Esophagus muscularis mucosa (tissue), 4 donors: ENCODE measurements around the gene CEP164. TPM values are rescaled to one million over a fixed set of nuclear protein-coding genes. Genes with fewer than 3 reads are reported as not detected.

Experiments
- DNase-seq: peaks from one replicate; pipeline ENCODE4 v3.0.0-alpha.2; 2017; ENCODE audit errors: extremely low spot score
- H3K27ac ChIP-seq, 4 donors: fragments of 200-600 bp; sonication (generic); replicated peaks in 1 of 4; 1 replicate in 3 of 4; 2 replicates in 1 of 4; pipeline ENCODE4 v1.5.1; 2016 to 2019; ENCODE audit warnings: mild to moderate bottlenecking in 1 of 4
- H3K27me3 ChIP-seq, 4 donors: fragments of 200-600 bp; sonication (generic); one replicate each; pipeline versions ENCODE4 v1.5.1 to v1.6.0; 2016 to 2019
- H3K36me3 ChIP-seq, 4 donors: fragments of 200-600 bp; sonication (generic); one replicate each; pipeline ENCODE4 v1.5.1; 2016 to 2019
- H3K4me1 ChIP-seq, 4 donors: fragments of 200-600 bp; sonication (generic); one replicate each; pipeline ENCODE4 v1.5.1; 2016 to 2019
- H3K4me3 ChIP-seq, 4 donors: fragments of 200-600 bp; sonication (generic); 1 replicate in 2 of 4; 2 replicates in 2 of 4; pipeline ENCODE4 v1.5.1; 2016 to 2019; ENCODE audit warnings: mild to moderate bottlenecking in 4 of 4, moderate library complexity in 1 of 4
- H3K9me3 ChIP-seq, 4 donors: fragments of 200-600 bp; sonication (generic); 1 replicate in 3 of 4; 2 replicates in 1 of 4; pipeline ENCODE4 v1.5.1; 2016 to 2019
- EP300 ChIP-seq: sonication (generic); formaldehyde crosslinking; IDR thresholded peaks from one replicate; pipeline ENCODE4 v1.6.1; 2017; ENCODE audit warnings: antibody characterized with exemption
- POLR2A ChIP-seq: fragments of 450-650 bp; IDR thresholded peaks from one replicate; pipeline ENCODE4 v1.6.1; 2017; ENCODE audit warnings: antibody characterized with exemption, moderate library complexity, mild to moderate bottlenecking, low read depth
- POLR2AphosphoS5 ChIP-seq, 2 donors: sonication (generic); formaldehyde crosslinking; IDR thresholded peaks; one replicate each; pipeline ENCODE4 v1.6.1; 2017; ENCODE audit warnings: antibody characterized with exemption in 2 of 2
- WGBS: methylation state at CpG from one replicate; pipeline ENCODE4 v1.1.5; 2018; 5-methylcytosine and 5-hydroxymethylcytosine counted together
- intact Hi-C: fragments of 100-400 bp; cut with DNase I; formaldehyde crosslinking; loops from one replicate; pipeline ENCODE4 v1.15.1; 2023
- total RNA-seq, 4 donors: library from RNA; depleted of rRNA; stranded (reverse); fragments of >200 nt; gene quantifications; one replicate each; pipeline versions ENCODE4 v1.1.0 to v1.2.1, GENCODE V29; 2016
- TF ChIP-seq, protein P1 (sequence below), 3 experiments: fragments of 200-600 bp in 2 of 3; fragments of 450-650 bp in 1 of 3; sonication (generic) in 2 of 3; IDR thresholded peaks; one replicate each; pipeline ENCODE4 v1.5.1; 2017 to 2019; ENCODE audit warnings: antibody characterized with exemption in 3 of 3, mild to moderate bottlenecking in 2 of 3, moderate library complexity in 1 of 3

Gene CEP164
- total RNA-seq, 4 donors from 2014 or later: 16.4 to 21.2 (median 18.7) TPM

DNA sequence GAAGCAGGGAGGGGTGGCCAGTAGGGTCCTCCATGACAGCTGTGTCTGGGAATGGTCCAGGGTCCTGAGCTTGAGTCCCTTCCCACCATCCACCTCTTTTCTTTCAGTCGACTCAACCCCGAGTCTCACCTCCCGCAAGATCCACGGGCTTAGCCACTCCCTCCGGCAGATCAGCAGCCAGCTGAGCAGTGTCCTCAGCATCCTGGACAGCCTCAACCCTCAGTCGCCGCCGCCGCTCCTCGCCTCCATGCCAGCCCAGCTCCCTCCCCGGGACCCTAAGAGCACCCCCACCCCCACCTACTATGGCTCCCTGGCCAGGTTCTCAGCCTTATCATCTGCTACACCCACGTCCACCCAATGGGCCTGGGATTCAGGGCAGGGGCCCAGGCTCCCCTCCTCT is 81.9 kb downstream of the CEP164 start:
- intact Hi-C loops: no loop called here
- peaks cover 43 to 87% (median 56%) of the 10 kb centered on the region in 4 donors for H3K36me3 ChIP-seq
- WGBS: 95% methylated on average over 12 of the region's 12 CpGs

DNA sequence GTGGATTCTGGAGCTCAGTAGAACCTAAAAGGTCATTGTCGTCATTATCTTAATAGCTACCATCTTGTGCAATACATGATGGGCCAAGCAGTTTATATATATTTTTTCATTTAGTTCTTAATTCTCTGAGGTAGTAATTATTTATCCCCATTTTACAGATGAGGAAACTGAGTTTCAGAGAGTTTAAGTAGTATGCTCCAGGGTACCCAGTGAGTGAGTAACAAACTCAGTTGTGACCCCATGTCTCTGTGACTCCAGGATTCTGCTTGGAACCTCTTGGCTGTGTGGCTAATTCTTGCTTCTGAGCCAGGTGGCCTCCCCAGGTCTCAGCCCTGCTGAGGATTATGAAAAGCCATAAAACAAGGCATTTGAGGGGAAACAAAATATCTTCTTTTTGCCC is 82.6 kb downstream of the CEP164 start:
- Histone ChIP-seq H3K9me3 (peaks cover 0 to 7% (median 5%) of the 10 kb centered on the region in 4 donors), H3K27ac (no peak overlapping the region), H3K36me3 (peaks cover 36 to 80% (median 49%) of the 10 kb centered on the region in 4 donors), H3K27me3 (no peaks in the 10 kb centered on the region), H3K4me1 (no peaks in the 10 kb centered on the region), H3K4me3 (no peak overlapping the region)
- intact Hi-C loops: no loop called here
- 100% methylated on average over 1 of the region's 1 CpG for WGBS
- TF ChIP-seq EP300: no peak
- TF ChIP-seq POLR2AphosphoS5 (IDR thresholded peaks at IDR 0.05): no peak
- no peak for TF ChIP-seq POLR2A
- TF ChIP-seq, protein P1, sequence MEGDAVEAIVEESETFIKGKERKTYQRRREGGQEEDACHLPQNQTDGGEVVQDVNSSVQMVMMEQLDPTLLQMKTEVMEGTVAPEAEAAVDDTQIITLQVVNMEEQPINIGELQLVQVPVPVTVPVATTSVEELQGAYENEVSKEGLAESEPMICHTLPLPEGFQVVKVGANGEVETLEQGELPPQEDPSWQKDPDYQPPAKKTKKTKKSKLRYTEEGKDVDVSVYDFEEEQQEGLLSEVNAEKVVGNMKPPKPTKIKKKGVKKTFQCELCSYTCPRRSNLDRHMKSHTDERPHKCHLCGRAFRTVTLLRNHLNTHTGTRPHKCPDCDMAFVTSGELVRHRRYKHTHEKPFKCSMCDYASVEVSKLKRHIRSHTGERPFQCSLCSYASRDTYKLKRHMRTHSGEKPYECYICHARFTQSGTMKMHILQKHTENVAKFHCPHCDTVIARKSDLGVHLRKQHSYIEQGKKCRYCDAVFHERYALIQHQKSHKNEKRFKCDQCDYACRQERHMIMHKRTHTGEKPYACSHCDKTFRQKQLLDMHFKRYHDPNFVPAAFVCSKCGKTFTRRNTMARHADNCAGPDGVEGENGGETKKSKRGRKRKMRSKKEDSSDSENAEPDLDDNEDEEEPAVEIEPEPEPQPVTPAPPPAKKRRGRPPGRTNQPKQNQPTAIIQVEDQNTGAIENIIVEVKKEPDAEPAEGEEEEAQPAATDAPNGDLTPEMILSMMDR (IDR thresholded peaks at IDR 0.05): no peak
- DNase-seq: no peak

More for the DNA sequence above, 81.9 kb downstream of the CEP164 start:
- Histone ChIP-seq H3K4me3 (no peak overlapping the region), H3K9me3 (peaks cover 0 to 12% (median 6%) of the 10 kb centered on the region in 4 donors), H3K4me1 (no peaks in the 10 kb centered on the region), H3K27me3 (no peaks in the 10 kb centered on the region), H3K27ac (no peak overlapping the region)
- TF ChIP-seq EP300 (no peak), POLR2A (no peak), POLR2AphosphoS5 (IDR thresholded peaks at IDR 0.05) (no peak)
- TF ChIP-seq, protein P1 (IDR thresholded peaks at IDR 0.05): no peak
- DNase-seq: no peak

DNA sequence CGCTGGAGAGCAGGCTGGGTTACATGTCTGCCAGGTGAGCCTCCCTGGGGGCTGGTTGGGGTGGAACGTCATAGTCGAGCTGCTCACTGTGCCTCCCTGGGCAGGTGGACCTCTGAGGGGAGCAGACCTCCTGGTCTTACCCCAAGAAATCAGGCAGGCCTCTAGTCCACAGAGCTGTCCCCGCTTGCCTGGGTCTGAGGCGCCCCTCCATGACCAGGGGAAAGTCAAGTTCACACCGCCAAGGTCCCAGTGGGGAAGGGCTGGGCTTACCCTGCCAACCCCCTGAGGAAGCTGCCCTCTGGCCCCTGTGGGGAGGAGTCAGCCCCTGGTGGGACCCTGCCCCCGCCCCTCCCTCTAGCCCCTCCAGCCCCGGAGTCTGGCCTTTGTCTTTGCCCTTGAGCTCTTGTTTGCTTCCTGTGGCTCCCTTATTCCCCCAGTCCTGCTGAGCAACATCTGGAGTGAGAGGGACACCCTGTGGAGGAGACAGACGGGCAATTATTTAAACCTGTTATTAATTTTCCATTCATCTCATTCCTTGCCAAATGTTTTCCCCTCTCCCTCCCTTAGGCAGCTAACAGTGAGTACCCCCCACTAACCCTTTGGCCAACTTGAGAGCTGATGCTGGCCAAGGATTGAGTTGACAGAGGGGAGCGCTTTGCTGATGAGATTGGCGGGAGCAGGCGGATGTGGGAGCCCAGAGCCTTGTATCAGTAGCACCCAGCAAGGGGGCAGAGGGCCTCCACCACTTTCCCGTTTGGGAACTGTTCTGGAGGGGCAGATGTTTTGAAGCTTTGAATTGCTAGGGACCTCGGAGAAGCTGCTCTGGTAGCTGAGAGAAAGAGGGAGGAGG is 83.4 kb downstream of the CEP164 start:
- no peak for DNase-seq
- Histone ChIP-seq H3K27ac (no peak overlapping the region), H3K27me3 (no peaks in the 10 kb centered on the region), H3K36me3 (peaks cover 29 to 72% (median 43%) of the 10 kb centered on the region in 4 donors), H3K4me3 (no peak overlapping the region), H3K4me1 (no peaks in the 10 kb centered on the region), H3K9me3 (peaks cover 0 to 2% (median 1%) of the 10 kb centered on the region in 4 donors)
- WGBS: 86% methylated on average over 11 of the region's 14 CpGs
- TF ChIP-seq EP300 (no peak), POLR2AphosphoS5 (IDR thresholded peaks at IDR 0.05) (no peak), POLR2A (no peak)
- TF ChIP-seq, protein P1 (IDR thresholded peaks at IDR 0.05): no peak
- intact Hi-C loops: no loop called here

DNA sequence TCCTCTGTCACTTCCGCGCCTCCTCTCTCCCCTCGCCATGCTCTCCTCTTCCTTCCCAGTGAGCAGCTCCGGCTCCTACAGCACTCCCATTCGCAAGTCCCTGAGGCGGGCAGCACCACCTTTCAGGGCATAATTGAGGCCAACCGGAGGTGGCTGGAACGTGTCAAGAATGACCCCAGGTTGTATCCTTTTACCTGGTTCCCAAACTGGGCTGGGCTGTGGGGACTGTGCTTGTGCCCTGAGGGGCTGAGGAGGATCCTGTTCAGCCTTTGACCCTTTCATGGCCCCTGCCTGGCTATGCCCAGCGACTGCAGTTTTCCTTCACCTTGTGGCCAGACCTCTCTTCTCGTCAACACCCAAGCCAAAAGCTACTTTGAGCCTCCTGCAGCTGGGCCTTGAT is 84.1 kb downstream of the CEP164 start:
- H3K4me3 ChIP-seq: no peak overlapping the region
- no peaks in the 10 kb centered on the region for H3K27me3 ChIP-seq
- intact Hi-C loops: no loop called here
- DNase-seq: no peak
- H3K27ac ChIP-seq: no peak overlapping the region
- TF ChIP-seq EP300: no peak
- no peak for TF ChIP-seq POLR2A
- TF ChIP-seq, protein P1 (IDR thresholded peaks at IDR 0.05): no peak
- TF ChIP-seq POLR2AphosphoS5 (IDR thresholded peaks at IDR 0.05): no peak
- WGBS: 93% methylated on average over 8 of the region's 10 CpGs
- H3K36me3 ChIP-seq: peaks cover 24 to 66% (median 40%) of the 10 kb centered on the region in 4 donors
- no peaks in the 10 kb centered on the region for H3K4me1 ChIP-seq
- no peaks in the 10 kb centered on the region for H3K9me3 ChIP-seq
